HG02852 (cell line): ENCODE results near the gene TMEM196.
"Not testable (repeated sequence)": the region's sequence is repeated elsewhere in the genome, so short reads cannot be mapped to it uniquely, and the experiment has no call there.

Source experiments
- ATAC-seq: cut with Tn5 transposase; IDR thresholded peaks from one replicate; pipeline ENCODE4 v1.9.1; 2021; ENCODE audit warnings: mild to moderate bottlenecking, moderate library complexity; ENCODE audit not compliant: unreplicated experiment

The TMEM196 gene

GRCh38 chr7:19708397-19709248, 64.8 kb downstream of the TMEM196 start, which contains the start of gene POLR1F:
Gene POLR1F (minus strand): TSS chr7:19709037. CDS start chr7:19709016, 21 bp downstream.
- peak; percentile 98 for ATAC-seq

GRCh38 chr7:19707240-19707639, 66.2 kb downstream of the TMEM196 start:
- no peak for ATAC-seq

- ATAC-seq: no peak
Measured at GRCh38 chr7:19705663-19706062, 67.8 kb downstream of the TMEM196 start.

- ATAC-seq: no peak
Measured at GRCh38 chr7:19701471-19701870, 71.9 kb downstream of the TMEM196 start.

- ATAC-seq: no peak
Measured at GRCh38 chr7:19700936-19701335, 72.5 kb downstream of the TMEM196 start.

- no peak for ATAC-seq
Measured at GRCh38 chr7:19698331-19698730, 75.1 kb downstream of the TMEM196 start.

GRCh38 chr7:19696926-19697325, 76.5 kb downstream of the TMEM196 start:
- ATAC-seq: no peak

- no peak for ATAC-seq
Measured at GRCh38 chr7:19692111-19692828, 81.1 kb downstream of the TMEM196 start.

- no peak for ATAC-seq
Measured at GRCh38 chr7:19690736-19691135, 82.7 kb downstream of the TMEM196 start.

- ATAC-seq: not testable (repeated sequence)
Measured at GRCh38 chr7:19689130-19689529, 84.3 kb downstream of the TMEM196 start.

- ATAC-seq: no peak
Measured at GRCh38 chr7:19681596-19681995, 91.8 kb downstream of the TMEM196 start.

GRCh38 chr7:19677180-19677579, 96.2 kb downstream of the TMEM196 start:
- peak; percentile 87 for ATAC-seq

GRCh38 chr7:19675816-19676215, 97.6 kb downstream of the TMEM196 start:
- ATAC-seq: no peak

- no peak for ATAC-seq
Measured at GRCh38 chr7:19674266-19674960, 99.0 kb downstream of the TMEM196 start.

GRCh38 chr7:19670806-19671205, 102.6 kb downstream of the TMEM196 start:
- ATAC-seq: no peak
